GM19099 (cell line): ENCODE results near the gene USP24.

Source experiments
- POLR2A ChIP-seq: IDR thresholded peaks from 3 replicates; pipeline ENCODE4 v1.6.1; 2011; ENCODE audit warnings: low read depth; ENCODE audit not compliant: insufficient read length; ENCODE audit errors: extremely low read depth

Gene USP24

DNA sequence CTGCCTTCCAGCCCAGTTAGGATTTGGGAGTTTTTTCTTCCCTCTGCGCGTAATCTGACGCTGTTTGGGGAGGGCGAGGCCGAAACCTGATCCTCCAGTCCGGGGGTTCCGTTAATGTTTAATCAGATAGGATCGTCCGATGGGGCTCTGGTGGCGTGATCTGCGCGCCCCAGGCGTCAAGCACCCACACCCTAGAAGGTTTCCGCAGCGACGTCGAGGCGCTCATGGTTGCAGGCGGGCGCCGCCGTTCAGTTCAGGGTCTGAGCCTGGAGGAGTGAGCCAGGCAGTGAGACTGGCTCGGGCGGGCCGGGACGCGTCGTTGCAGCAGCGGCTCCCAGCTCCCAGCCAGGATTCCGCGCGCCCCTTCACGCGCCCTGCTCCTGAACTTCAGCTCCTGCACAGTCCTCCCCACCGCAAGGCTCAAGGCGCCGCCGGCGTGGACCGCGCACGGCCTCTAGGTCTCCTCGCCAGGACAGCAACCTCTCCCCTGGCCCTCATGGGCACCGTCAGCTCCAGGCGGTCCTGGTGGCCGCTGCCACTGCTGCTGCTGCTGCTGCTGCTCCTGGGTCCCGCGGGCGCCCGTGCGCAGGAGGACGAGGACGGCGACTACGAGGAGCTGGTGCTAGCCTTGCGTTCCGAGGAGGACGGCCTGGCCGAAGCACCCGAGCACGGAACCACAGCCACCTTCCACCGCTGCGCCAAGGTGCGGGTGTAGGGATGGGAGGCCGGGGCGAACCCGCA is 175.7 kb downstream of the USP24 start, which contains the start of gene PCSK9:
Gene PCSK9 (plus strand): TSS at position 207 of the 741 bp plus-strand sequence. CDS start 290 bp downstream, at position 497.
- TF ChIP-seq POLR2A: no peak

GRCh38 chr1:55038974-55039341 is 176.2 kb downstream of the USP24 start:
- no peak for TF ChIP-seq POLR2A

- TF ChIP-seq POLR2A: no peak
Observed at GRCh38 chr1:55038552-55038838, 176.7 kb downstream of the USP24 start.

GRCh38 chr1:55037733-55038551 is 177.2 kb downstream of the USP24 start:
- TF ChIP-seq POLR2A: no peak

DNA sequence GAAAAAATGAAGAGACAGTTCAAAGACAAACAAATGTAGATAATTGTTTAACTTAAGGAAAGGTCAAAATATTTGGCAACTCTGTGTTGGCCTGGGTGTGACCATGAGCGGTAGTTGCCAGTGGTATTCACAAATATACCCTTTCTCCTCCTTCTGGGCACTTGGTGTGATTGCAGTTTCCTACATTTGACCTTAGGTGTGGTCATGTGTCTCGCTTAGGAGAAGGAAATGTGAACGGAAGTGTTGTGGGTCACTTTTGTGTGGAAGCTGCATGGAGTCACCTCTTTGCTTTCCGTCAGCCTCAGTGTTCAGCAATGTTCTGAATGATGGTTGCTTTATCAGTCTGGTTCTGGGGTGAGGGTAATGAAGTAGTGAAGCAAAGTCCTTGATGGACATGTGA is 179.3 kb downstream of the USP24 start:
- no peak for TF ChIP-seq POLR2A

DNA sequence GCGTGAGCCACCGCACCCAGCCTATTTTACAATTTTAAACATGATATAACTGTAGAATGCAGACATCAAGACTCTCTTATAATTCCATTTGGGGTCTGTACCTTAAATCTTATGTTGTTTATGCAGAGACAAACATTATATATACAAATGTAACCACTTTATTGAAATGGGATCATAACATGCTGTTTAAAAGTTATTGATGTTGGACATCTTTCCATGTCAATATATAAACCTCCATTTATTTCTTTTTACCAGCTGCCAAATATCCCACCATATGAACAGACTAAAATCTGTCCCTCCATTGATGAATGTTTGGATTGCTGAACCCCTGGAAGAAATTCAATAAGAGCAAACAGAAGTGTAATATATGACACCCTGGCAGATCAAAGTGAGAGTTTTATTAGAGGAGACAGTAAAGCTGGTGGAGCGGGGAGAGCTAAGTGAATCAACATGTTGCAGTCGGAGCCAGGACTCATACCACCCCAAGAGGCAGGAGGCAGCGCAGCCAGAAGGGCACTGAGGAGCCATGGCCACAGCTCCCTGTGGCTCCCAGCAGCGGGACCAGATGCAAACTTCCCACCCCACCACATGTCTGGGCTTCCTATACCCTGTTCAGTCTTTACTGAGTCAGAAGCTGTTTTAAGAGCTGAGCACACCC is 180.6 kb downstream of the USP24 start:
- TF ChIP-seq POLR2A: no peak

DNA sequence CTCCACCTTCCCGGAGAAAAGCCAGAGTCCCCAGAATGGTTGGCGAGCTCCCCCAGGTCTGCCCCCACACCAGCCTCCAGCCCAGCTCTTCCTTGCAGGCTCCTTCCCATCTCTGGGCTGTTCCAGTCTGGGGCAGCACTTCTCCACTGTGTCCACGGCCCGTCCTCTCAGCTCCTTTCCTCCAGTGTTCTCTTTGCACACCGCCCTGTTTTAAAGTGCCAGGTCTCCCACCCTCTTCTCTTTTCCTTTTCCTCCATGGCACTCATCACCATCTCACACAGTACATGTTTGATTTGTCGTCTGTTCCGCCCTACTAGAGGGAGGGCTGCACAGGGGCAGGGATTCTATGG is 181.9 kb downstream of the USP24 start:
- no peak for TF ChIP-seq POLR2A

GRCh38 chr1:55021942-55022546 is 193.1 kb downstream of the USP24 start:
- TF ChIP-seq POLR2A: no peak

- no peak for TF ChIP-seq POLR2A
Observed at GRCh38 chr1:55018395-55018794, 196.8 kb downstream of the USP24 start.
